Breast epithelium (tissue), 4 donors: ENCODE measurements around the gene ZNF560. TPM values are rescaled to one million over a fixed set of nuclear protein-coding genes. Genes with fewer than 3 reads are reported as not detected.

Experiments
- DNase-seq, 2 donors: peaks; one replicate each; pipeline ENCODE4 v3.0.0-alpha.2; 2019; ENCODE audit warnings: low spot score in 2 of 2
- H3K27ac ChIP-seq, 2 donors: fragments of 200-600 bp; sonication (generic) in 1 of 2; one replicate each; pipeline ENCODE4 v1.5.1; 2016 to 2019; ENCODE audit warnings: mild to moderate bottlenecking in 1 of 2
- H3K27me3 ChIP-seq, 2 donors: fragments of 200-600 bp; sonication (generic) in 1 of 2; one replicate each; pipeline versions ENCODE4 v1.5.1 to v1.6.0; 2017 to 2019; ENCODE audit warnings: control low read depth in 1 of 2, mild to moderate bottlenecking in 1 of 2
- H3K36me3 ChIP-seq: fragments of 200-600 bp; one replicate; pipeline ENCODE4 v1.5.1; 2019
- H3K4me1 ChIP-seq, 2 donors: fragments of 200-600 bp; sonication (generic); one replicate each; pipeline ENCODE4 v1.5.1; 2016 to 2019; ENCODE audit warnings: control low read depth in 1 of 2
- H3K4me3 ChIP-seq, 3 donors: fragments of 200-600 bp; sonication (generic); 1 replicate in 2 of 3; 2 replicates in 1 of 3; pipeline ENCODE4 v1.5.1; 2016 to 2019; ENCODE audit warnings: mild to moderate bottlenecking in 3 of 3, moderate library complexity in 2 of 3
- H3K9me3 ChIP-seq, 2 donors: fragments of 200-600 bp; sonication (generic) in 1 of 2; one replicate each; pipeline ENCODE4 v1.5.1; 2016 to 2019; ENCODE audit warnings: control low read depth in 1 of 2
- POLR2A ChIP-seq: fragments of 450-650 bp; IDR thresholded peaks from one replicate; pipeline ENCODE4 v1.6.1; 2016; ENCODE audit warnings: antibody characterized with exemption, mild to moderate bottlenecking, moderate library complexity
- POLR2AphosphoS5 ChIP-seq, 3 donors: sonication (generic); formaldehyde crosslinking; IDR thresholded peaks; one replicate each; pipeline ENCODE4 v1.6.1; 2017; ENCODE audit warnings: antibody characterized with exemption in 3 of 3
- intact Hi-C: fragments of 100-400 bp; cut with DNase I; formaldehyde crosslinking; loops from one replicate; pipeline ENCODE4 v1.15.1; 2023; ENCODE audit warnings: low total_unique reads
- total RNA-seq, 3 donors: library from RNA; depleted of rRNA; stranded (reverse); fragments of >200 nt; gene quantifications; one replicate each; pipeline ENCODE4 v1.1.0, GENCODE V29; 2016
- TF ChIP-seq, protein P1 (sequence below), 3 donors: fragments of 450-650 bp; IDR thresholded peaks; one replicate each; pipeline ENCODE4 v1.5.1; 2016 to 2017; ENCODE audit warnings: antibody characterized with exemption in 3 of 3, mild to moderate bottlenecking in 3 of 3, moderate library complexity in 3 of 3

Gene ZNF560
- total RNA-seq, 3 donors from 2014 or later: not detected

DNA sequence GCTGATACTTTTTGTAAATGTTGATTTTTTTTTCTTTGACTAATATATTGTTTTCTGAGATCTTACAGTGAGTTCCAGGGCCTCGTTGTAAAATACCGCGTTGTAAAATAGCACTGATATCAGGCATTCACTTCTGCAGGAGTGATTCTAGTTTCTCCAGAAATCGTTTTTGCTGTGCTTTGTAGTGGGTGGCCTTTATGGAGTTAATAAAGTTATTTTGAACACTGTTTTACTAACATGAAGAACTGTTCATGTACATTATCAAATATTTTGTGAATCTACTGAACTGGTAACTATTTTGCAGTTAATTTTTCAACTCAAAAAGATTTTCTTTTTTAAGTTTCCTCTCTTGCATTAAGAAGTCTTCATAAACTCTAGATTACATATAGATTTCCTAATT is 62.1 kb downstream of the ZNF560 start:
- no peaks in the 10 kb centered on the region for H3K36me3 ChIP-seq
- no peaks in the 10 kb centered on the region for H3K4me1 ChIP-seq
- H3K27ac ChIP-seq: no peak overlapping the region
- H3K27me3 ChIP-seq: no peaks in the 10 kb centered on the region
- TF ChIP-seq POLR2A (no peak), POLR2AphosphoS5 (IDR thresholded peaks at IDR 0.05) (no peak)
- TF ChIP-seq, protein P1, sequence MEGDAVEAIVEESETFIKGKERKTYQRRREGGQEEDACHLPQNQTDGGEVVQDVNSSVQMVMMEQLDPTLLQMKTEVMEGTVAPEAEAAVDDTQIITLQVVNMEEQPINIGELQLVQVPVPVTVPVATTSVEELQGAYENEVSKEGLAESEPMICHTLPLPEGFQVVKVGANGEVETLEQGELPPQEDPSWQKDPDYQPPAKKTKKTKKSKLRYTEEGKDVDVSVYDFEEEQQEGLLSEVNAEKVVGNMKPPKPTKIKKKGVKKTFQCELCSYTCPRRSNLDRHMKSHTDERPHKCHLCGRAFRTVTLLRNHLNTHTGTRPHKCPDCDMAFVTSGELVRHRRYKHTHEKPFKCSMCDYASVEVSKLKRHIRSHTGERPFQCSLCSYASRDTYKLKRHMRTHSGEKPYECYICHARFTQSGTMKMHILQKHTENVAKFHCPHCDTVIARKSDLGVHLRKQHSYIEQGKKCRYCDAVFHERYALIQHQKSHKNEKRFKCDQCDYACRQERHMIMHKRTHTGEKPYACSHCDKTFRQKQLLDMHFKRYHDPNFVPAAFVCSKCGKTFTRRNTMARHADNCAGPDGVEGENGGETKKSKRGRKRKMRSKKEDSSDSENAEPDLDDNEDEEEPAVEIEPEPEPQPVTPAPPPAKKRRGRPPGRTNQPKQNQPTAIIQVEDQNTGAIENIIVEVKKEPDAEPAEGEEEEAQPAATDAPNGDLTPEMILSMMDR (IDR thresholded peaks at IDR 0.05): no peak
- H3K4me3 ChIP-seq: peak overlapping the region in 1 of 3 donors; percentile 94
- DNase-seq: no peak
- no peaks in the 10 kb centered on the region for H3K9me3 ChIP-seq
- intact Hi-C loops: no loop called here

DNA sequence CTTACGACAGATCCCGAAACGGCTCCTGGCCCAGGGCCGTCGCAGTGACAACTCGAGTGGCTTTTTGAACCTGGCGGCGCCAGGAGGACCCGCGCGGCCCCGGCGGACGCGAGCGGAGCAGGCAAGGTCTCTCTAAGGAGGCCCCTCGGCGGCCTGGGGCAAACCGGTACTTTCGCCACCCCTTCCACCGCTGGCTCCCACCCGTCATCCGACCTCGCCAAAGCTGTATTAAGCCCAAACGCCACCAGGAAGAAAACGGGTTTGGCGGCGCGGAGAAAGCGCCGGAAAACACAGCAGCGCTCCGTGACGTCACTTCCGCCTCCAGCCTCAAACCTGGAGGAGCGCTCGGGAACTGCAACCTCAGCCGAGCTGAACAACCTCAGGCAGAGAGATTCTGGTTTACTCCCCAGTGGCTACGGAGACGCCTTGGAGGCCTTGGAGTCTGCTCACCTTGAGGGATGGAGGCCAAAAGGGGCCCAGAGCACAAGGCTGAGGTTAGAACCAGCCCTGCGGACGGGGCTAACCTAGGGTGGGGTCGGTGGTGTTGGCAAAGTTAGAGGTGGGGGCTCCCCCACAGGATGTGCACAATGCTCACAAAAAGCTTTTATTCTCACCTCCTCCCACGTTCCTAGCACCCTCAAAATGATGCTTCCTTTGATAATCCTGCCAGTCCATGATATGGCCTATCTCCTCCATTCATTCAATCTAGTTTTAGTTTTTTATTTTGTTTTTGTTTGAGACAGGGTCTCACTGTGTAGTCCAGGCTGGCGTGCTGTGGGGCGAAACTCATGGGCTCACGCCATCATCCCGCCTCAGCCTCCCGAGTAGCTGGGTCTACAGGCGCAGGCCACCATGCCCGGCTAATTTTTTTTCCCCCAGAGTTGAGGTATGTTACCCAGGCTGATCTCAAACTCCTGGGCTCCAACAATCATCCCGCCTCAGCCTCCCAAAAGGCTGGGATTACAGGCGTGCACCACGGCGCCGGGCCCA is 62.8 kb downstream of the ZNF560 start, which contains the start of gene ZNF266:
ZNF266 (minus strand) TSS at position 295 of the 990 bp plus-strand sequence. CDS start 15,484 bp downstream, outside the sequence.
- TF ChIP-seq, protein P1 (IDR thresholded peaks at IDR 0.05): peak; percentile 85 to 95 (median 88)
- TF ChIP-seq POLR2A: no peak
- peak; percentile 51 to 85 (median 78) for TF ChIP-seq POLR2AphosphoS5 (IDR thresholded peaks at IDR 0.05)
- Histone ChIP-seq H3K9me3 (peaks cover 0 to 2% of the 10 kb centered on the region in 2 donors), H3K4me3 (peak within 1 kb of the TSS; percentile 68 to 94 (median 74)), H3K4me1 (no peaks in the 10 kb centered on the region), H3K27ac (peak within 1 kb of the TSS; percentile 89 to 91), H3K27me3 (no peaks in the 10 kb centered on the region), H3K36me3 (peaks cover 3% of the 10 kb centered on the region)
- intact Hi-C loops: no loop called here
- DNase-seq: peak; percentile 83 to 90

DNA sequence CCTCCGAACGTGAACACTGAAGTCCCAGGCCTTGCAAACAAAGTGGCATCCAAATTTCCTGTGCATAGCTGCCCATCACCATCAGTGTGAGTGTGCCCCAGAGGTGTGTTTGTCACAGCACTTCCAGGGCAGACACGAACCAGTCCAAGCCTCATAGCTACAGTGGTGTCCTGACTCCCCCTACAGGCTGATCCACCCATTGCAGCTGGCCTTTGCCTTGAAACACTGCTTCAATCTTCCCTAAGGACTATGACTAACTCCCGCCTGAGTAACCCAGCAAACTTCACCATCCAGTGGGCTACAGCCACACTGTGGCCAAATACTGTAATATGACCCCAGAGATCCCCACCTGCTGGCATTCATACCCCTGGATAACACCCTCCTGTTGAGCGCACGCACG is 66.9 kb downstream of the ZNF560 start:
- no peaks in the 10 kb centered on the region for H3K27me3 ChIP-seq
- TF ChIP-seq POLR2A (no peak), POLR2AphosphoS5 (IDR thresholded peaks at IDR 0.05) (no peak)
- TF ChIP-seq, protein P1 (IDR thresholded peaks at IDR 0.05): no peak
- no peaks in the 10 kb centered on the region for H3K4me1 ChIP-seq
- peaks cover 4% of the 10 kb centered on the region for H3K36me3 ChIP-seq
- H3K9me3 ChIP-seq: peaks cover 27 to 32% of the 10 kb centered on the region in 2 donors
- H3K27ac ChIP-seq: no peak overlapping the region
- H3K4me3 ChIP-seq: no peak overlapping the region
- DNase-seq: no peak
- intact Hi-C loops: no loop called here

DNA sequence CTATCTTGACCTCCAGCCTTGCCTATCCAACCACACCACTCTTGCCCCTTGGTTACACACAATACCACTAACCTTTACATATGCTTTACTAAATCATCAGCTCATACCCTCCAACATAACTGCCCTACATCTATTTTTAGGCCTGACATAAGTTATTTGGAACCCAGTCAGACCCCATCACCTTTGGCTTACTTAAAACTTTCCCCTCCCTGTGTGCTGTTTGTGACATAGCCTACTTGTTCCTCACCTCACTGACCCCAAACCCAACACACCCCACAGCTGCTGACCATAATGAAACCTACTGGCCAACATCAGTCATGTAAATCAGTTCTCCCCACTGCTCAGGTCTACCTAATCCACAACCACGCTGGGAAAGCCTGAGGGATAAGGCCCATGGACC is 68.0 kb downstream of the ZNF560 start:
- H3K27me3 ChIP-seq: no peaks in the 10 kb centered on the region
- DNase-seq: no peak
- no peak for TF ChIP-seq POLR2A
- TF ChIP-seq, protein P1 (IDR thresholded peaks at IDR 0.05): no peak
- no peak for TF ChIP-seq POLR2AphosphoS5 (IDR thresholded peaks at IDR 0.05)
- H3K9me3 ChIP-seq: peaks cover 35 to 41% of the 10 kb centered on the region in 2 donors
- no peak overlapping the region for H3K27ac ChIP-seq
- H3K4me1 ChIP-seq: no peaks in the 10 kb centered on the region
- H3K36me3 ChIP-seq: peaks cover 8% of the 10 kb centered on the region
- intact Hi-C loops: no loop called here
- no peak overlapping the region for H3K4me3 ChIP-seq

DNA sequence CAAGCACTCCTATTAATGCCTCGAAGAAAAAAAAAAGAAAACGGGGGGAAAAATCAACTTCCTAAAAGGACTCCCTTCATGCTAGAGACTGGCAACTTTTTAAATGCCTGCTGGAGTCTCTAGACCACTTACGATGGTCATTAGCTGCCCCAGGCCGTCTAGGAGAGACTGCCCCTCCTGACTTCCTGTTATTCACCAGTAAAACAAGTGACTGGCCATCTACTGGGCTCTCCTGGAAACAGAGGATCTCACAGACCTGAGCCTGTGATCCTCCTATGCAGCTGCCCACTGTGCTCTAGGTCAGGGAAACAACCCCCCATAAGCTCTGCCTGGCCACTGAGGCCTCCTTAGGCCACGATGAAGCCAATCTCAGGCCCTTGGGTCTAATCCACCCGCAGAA is 70.5 kb downstream of the ZNF560 start:
- H3K27ac ChIP-seq: no peak overlapping the region
- no peaks in the 10 kb centered on the region for H3K27me3 ChIP-seq
- H3K4me1 ChIP-seq: no peaks in the 10 kb centered on the region
- TF ChIP-seq POLR2A (no peak), POLR2AphosphoS5 (IDR thresholded peaks at IDR 0.05) (no peak)
- TF ChIP-seq, protein P1 (IDR thresholded peaks at IDR 0.05): no peak
- peaks cover 60 to 66% of the 10 kb centered on the region in 2 donors for H3K9me3 ChIP-seq
- no peak for DNase-seq
- H3K36me3 ChIP-seq: peaks cover 24% of the 10 kb centered on the region
- intact Hi-C loops: no loop called here
- H3K4me3 ChIP-seq: no peak overlapping the region
